PC-9 (cell line): ENCODE measurements around the gene TRAPPC12.

ENCODE experiments used
- CTCF ChIP-seq: fragments of 200-600 bp; sonication (generic); conservative IDR thresholded peaks from 2 replicates; pipeline ENCODE4 v1.6.1; 2017; ENCODE audit warnings: mixed run types, antibody characterized with exemption, mild to moderate bottlenecking, moderate library complexity
- EZH2 ChIP-seq: fragments of 200-600 bp; sonication (generic); IDR thresholded peaks from 2 replicates; pipeline ENCODE4 v1.8.0; 2017; ENCODE audit warnings: antibody characterized with exemption, low read depth

- TF ChIP-seq EZH2 (no peak), CTCF (no peak)
These were observed 108.6 kb downstream of the TRAPPC12 start for GRCh38 chr2:3488061-3488531.
